NCI-H1930 (cell line): ENCODE data around the gene APBA3.

Source experiments
- DNase-seq, 2 experiments: peaks; one replicate each; lab custom pipeline; 2025; lab: John Stamatoyannopoulos, UW

Gene APBA3

GRCh38 chr19:3785938-3786824 lies 24.7 kb upstream of the APBA3 start, which contains the start of gene MATK:
Gene MATK, minus strand, starts transcription at chr19:3786381. Its CDS starts 1,246 bp downstream, at chr19:3785135.
- no peak for DNase-seq

- no peak for DNase-seq
Observed at GRCh38 chr19:3785451-3785937, 24.0 kb upstream of the APBA3 start.

- DNase-seq, result no peak
Observed at GRCh38 chr19:3784607-3785450, 23.3 kb upstream of the APBA3 start.

- peak in 1 of 2 experiments; percentile 36 for DNase-seq
Observed at GRCh38 chr19:3783660-3784584, 22.4 kb upstream of the APBA3 start.

- no peak for DNase-seq
Observed at GRCh38 chr19:3782903-3783302, 21.4 kb upstream of the APBA3 start.

- DNase-seq, result no peak
Observed at GRCh38 chr19:3782330-3782729, 20.8 kb upstream of the APBA3 start.

GRCh38 chr19:3781603-3782002 lies 20.1 kb upstream of the APBA3 start:
- DNase-seq, result no peak

- DNase-seq, result no peak
Observed at GRCh38 chr19:3780786-3781304, 19.4 kb upstream of the APBA3 start.

- DNase-seq, result peak in 1 of 2 experiments; percentile 5
Observed at GRCh38 chr19:3778899-3779723, 17.6 kb upstream of the APBA3 start.

GRCh38 chr19:3778104-3778867 lies 16.8 kb upstream of the APBA3 start:
- DNase-seq, result no peak

- DNase-seq, result no peak
Observed at GRCh38 chr19:3776479-3777040, 15.1 kb upstream of the APBA3 start.

GRCh38 chr19:3775831-3776230 lies 14.3 kb upstream of the APBA3 start:
- no peak for DNase-seq

GRCh38 chr19:3775374-3775711 lies 13.9 kb upstream of the APBA3 start:
- no peak for DNase-seq

GRCh38 chr19:3774621-3775373 lies 13.3 kb upstream of the APBA3 start:
- DNase-seq, result no peak

- DNase-seq, result no peak
Observed at GRCh38 chr19:3773814-3774515, 12.5 kb upstream of the APBA3 start.

- DNase-seq, result no peak
Observed at GRCh38 chr19:3771906-3772455, 10.5 kb upstream of the APBA3 start, which contains the start of gene RAX2. Gene RAX2, minus strand, starts transcription at chr19:3772228. Its CDS starts 486 bp downstream, at chr19:3771742.
